ENCODE results near the gene CXCL12. TPM values are rescaled to one million over a fixed set of nuclear protein-coding genes. Genes with fewer than 3 reads are reported as not detected.

The CXCL12 gene
- polyA plus RNA-seq, 1 donor from 2014 or later = not detected

DNA sequence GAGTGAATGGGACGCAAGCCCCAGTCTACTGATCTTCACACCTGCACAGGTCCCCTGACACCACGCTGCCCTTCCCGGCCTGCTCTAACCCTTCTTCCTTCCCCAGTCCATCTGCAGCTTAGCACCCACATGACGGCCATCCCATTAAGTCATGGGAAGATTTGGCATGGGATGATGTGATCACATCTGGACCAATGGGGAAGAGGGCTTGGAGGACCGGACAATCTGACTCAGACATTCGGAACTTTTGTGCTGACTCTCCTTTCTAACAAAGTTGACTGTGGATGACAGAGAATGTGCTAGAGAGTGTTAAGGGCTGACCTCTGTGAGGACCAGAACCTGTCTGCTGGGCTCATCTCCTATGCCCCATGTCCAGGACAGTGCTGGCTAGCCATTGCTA is 15.6 kb downstream of the CXCL12 start:
- no peaks in the 10 kb centered on the region for H3K36me3 Mint-ChIP-seq
- peaks cover 0 to 2% (median 0%) of the 10 kb centered on the region in 3 donors for H3K4me1 Mint-ChIP-seq
- no peak overlapping the region for H3K27ac Mint-ChIP-seq
- peaks cover 4% of the 10 kb centered on the region for H3K27me3 Mint-ChIP-seq
- H3K9me3 Mint-ChIP-seq = no peaks in the 10 kb centered on the region
- no peak overlapping the region for H3K4me3 Mint-ChIP-seq

DNA sequence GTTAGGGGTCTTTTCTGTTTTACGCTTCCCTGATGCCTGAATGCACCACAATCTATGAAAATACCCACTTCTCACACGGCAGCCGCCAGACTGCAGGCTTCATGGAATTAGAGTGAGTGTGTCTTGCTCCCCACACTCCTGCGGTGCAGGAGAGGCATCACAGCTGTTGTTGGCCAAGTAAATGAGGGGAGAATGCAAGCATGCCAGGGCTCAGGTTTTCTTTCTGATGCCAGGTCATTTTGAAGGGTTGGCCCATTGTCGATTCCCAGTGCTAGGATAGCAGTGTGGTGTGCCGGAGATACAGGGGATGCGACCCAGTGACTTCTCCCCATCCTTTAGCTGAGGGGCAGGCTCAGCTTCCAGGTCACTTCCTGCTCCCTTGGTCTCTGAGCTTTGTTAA is 16.3 kb downstream of the CXCL12 start:
- H3K4me1 Mint-ChIP-seq = peaks cover 0 to 2% (median 0%) of the 10 kb centered on the region in 3 donors
- no peaks in the 10 kb centered on the region for H3K36me3 Mint-ChIP-seq
- H3K4me3 Mint-ChIP-seq = no peak overlapping the region
- H3K27ac Mint-ChIP-seq = no peak overlapping the region
- H3K27me3 Mint-ChIP-seq = peaks cover 4% of the 10 kb centered on the region
- no peaks in the 10 kb centered on the region for H3K9me3 Mint-ChIP-seq

DNA sequence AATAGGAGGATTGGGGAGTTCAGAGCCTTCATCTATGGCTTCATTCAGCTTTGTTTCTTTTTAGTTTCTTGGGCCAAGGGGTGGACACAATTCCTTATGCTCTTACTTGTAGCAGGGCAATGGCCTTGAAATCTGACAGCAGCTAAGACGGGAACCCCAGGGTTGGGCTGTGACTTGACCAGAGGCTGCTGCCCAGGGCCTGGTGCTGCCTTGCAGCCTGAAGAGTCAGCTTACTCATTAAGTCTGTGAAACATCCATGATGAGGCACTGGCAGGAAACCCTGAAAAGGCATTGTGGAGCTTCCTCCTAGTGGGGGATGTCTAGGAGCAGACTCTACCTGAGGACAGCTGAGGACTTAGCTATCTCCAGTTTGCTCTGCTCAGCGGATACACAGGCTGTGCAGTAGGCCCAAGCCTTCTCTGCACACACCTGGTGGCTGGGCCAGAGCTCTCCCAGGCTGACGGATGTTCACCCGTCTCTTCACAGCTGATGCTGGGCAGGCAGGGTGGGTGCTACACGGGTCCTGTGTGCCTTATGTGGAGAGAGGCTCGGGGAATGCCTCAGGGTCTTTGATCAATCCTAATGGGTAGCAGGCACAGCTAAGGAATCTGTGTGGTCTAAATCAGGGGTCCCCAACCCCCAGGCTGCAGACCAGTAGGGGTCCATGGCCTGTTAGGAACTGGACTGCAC is 17.8 kb downstream of the CXCL12 start:
- no peaks in the 10 kb centered on the region for H3K36me3 Mint-ChIP-seq
- H3K9me3 Mint-ChIP-seq = no peaks in the 10 kb centered on the region
- no peak overlapping the region for H3K27ac Mint-ChIP-seq
- peaks cover 4% of the 10 kb centered on the region for H3K27me3 Mint-ChIP-seq
- H3K4me1 Mint-ChIP-seq = peaks cover 0 to 2% (median 0%) of the 10 kb centered on the region in 3 donors
- no peak overlapping the region for H3K4me3 Mint-ChIP-seq

DNA sequence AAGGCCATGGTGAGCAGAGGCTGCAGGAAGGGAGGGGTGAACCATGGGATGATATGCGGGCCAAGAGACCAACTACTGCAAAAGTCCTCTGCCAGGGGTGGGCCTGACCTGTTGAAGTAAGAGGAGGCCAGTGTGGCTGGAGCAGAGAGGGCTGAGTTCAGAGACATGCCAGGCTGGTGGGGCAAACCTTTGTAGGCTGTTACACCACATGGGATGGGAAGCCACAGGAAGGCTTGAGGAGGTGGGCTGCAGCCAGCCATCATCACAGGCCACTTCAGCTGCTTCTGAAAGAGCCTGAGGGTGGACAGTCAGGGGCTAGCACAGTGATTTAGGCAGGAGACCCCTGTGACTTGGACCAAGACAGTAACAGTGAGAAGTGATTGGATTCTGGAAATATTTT is 20.3 kb downstream of the CXCL12 start:
- Mint-ChIP-seq H3K9me3 (no peaks in the 10 kb centered on the region), H3K27ac (no peak overlapping the region), H3K27me3 (peaks cover 5% of the 10 kb centered on the region), H3K36me3 (no peaks in the 10 kb centered on the region), H3K4me3 (no peak overlapping the region), H3K4me1 (peaks cover 0 to 2% (median 0%) of the 10 kb centered on the region in 3 donors)

DNA sequence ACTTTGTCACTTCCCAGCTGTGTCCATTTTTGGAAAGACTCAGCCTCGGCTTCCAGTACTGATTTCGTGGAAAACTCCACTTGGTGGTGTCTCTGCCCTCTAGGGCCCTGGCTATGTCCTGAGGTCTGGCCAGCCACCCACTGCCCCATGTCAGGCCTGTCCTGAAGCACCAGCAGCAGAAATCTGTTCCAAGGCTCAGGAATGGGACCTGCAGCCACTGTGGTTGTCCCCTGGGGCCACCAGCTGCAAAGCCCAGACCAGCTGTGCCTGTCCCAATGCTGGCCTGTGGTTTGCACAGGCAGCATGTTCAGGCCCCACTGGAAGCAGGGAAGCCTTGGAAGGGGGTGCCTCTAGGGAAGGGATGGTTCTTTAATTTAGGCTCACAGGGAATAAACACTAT is 21.2 kb downstream of the CXCL12 start:
- Mint-ChIP-seq H3K4me3 (no peak overlapping the region), H3K36me3 (no peaks in the 10 kb centered on the region), H3K4me1 (peaks cover 0 to 2% (median 0%) of the 10 kb centered on the region in 3 donors), H3K9me3 (no peaks in the 10 kb centered on the region), H3K27me3 (peaks cover 5% of the 10 kb centered on the region), H3K27ac (no peak overlapping the region)

DNA sequence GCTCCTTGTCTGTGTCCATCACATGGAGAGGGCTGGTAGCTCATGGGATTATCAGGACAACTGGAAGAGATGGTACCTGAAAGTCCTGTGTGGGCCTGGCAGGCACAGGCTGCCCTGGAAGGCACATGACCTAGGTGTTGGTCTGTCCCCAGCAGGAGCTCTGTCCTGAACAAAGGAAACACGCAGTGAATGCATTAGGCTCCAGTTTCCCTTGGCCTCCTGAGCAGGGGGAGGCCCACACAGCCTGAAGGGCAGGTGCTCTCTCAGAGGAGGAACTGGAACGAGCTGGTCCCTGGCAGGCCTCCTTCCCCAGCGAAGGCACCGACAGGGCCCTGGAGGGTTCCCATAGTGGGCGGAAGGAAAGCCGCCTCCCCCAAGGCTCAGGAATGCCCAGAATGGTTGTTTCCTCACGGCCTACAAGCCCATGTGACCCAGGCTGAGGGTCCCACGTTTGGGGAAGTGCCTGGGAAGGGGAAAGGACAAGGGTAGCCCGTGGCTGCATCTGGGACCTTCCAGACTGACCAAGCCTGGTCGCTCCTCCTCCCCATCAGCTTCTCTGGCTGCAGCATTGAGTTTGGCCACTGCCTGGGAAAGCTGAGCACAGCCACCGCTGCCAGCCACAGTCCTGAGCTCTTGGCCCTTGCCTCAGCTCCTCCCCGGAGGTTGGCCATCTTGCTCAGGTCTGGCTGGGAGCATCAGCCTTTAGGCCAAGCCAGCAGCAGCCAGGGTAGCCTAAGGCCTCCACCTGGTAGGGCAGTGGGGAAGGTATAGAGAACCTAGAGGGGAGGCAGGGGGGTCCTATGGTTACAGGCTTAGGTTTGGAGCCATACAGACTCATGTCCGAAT is 21.8 kb downstream of the CXCL12 start:
- Mint-ChIP-seq H3K27me3 (peaks cover 3% of the 10 kb centered on the region), H3K9me3 (no peaks in the 10 kb centered on the region), H3K27ac (no peak overlapping the region), H3K36me3 (no peaks in the 10 kb centered on the region), H3K4me1 (peaks cover 0 to 2% (median 0%) of the 10 kb centered on the region in 3 donors), H3K4me3 (no peak overlapping the region)

DNA sequence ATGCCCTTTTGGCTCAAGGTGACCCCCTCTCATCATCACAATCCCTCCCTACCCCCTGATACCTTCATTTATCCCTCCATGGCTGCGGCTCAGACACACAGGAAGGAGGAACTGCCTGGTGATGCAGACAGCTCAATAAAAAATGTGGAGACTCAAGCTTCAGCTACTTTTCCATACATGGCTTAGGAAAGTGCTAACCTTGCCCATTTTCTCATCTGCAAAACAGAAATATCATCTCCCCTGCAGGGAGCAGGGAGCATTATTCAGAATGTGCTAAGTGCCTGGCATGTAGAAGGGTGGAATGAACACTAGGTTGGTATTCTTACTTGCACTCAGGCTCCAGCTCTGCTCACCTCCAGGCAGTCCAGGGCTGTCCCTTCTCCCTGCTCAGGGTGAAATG is 23.8 kb downstream of the CXCL12 start:
- H3K27ac Mint-ChIP-seq = no peak overlapping the region
- H3K36me3 Mint-ChIP-seq = no peaks in the 10 kb centered on the region
- peaks cover 0 to 2% (median 0%) of the 10 kb centered on the region in 3 donors for H3K4me1 Mint-ChIP-seq
- H3K4me3 Mint-ChIP-seq = no peak overlapping the region
- no peaks in the 10 kb centered on the region for H3K9me3 Mint-ChIP-seq
- H3K27me3 Mint-ChIP-seq = peaks cover 4% of the 10 kb centered on the region

DNA sequence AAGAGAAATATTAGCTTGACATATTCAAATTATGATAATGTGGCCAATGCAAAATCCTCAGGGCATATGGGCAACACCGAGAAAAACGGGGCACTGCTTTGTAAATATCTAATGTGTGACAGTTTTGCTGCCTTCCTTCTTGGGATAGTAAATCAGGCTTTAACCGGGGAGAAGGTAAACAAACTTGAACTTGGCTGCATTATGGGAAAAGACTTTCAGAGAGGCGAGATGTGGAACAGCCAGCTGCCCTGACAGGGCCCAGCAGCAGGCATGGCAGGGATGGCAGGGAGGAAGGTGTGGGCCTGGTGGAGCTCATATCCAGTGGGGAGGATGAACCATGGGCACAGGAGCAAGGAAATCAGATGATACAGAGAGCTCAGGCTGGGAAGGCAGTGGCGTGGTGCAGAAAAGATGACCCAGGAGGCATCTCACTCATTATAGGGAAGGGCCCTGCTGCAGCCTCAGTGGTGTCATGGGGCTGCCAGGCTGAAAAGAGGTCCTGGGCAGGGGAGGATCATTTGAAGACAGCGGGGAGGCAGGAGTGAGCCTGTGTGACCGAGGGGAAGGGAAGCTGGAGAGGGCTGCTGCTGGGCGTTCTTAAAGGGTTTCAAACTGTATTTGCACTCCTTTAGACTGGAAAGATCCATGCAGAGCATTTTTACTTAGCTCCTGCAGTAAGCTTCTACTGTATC is 26.7 kb downstream of the CXCL12 start:
- Mint-ChIP-seq H3K9me3 (no peaks in the 10 kb centered on the region), H3K36me3 (no peaks in the 10 kb centered on the region), H3K4me1 (no peaks in the 10 kb centered on the region), H3K27me3 (peaks cover 3% of the 10 kb centered on the region), H3K27ac (no peak overlapping the region), H3K4me3 (no peak overlapping the region)

DNA sequence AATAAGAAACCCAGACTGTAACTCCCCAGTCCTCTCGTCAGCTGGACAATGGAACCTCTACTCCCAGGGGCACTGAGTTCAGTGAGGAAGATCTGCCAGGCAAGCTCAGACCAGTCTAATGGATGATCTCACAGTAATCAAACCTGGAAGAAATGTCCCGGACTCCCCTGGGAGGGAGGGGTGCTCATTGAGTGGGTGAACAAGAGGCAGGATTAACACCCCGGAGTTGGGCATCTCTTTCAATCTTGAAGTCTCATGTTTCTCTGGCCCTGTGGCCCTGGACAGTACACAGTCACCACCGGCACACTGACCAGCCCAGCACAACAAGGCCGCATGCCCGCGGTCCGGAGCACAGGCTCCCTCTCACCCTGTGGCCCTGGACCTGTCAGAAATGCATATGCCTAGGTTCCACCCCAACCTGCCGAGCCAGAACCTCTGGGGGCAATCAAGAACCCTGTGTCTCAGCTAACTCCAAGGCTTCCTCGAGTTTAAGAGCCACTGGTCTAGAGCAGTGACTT is 27.8 kb downstream of the CXCL12 start:
- Mint-ChIP-seq H3K4me1 (no peaks in the 10 kb centered on the region), H3K9me3 (no peaks in the 10 kb centered on the region), H3K27me3 (peaks cover 4% of the 10 kb centered on the region), H3K4me3 (no peak overlapping the region), H3K36me3 (no peaks in the 10 kb centered on the region), H3K27ac (no peak overlapping the region)

DNA sequence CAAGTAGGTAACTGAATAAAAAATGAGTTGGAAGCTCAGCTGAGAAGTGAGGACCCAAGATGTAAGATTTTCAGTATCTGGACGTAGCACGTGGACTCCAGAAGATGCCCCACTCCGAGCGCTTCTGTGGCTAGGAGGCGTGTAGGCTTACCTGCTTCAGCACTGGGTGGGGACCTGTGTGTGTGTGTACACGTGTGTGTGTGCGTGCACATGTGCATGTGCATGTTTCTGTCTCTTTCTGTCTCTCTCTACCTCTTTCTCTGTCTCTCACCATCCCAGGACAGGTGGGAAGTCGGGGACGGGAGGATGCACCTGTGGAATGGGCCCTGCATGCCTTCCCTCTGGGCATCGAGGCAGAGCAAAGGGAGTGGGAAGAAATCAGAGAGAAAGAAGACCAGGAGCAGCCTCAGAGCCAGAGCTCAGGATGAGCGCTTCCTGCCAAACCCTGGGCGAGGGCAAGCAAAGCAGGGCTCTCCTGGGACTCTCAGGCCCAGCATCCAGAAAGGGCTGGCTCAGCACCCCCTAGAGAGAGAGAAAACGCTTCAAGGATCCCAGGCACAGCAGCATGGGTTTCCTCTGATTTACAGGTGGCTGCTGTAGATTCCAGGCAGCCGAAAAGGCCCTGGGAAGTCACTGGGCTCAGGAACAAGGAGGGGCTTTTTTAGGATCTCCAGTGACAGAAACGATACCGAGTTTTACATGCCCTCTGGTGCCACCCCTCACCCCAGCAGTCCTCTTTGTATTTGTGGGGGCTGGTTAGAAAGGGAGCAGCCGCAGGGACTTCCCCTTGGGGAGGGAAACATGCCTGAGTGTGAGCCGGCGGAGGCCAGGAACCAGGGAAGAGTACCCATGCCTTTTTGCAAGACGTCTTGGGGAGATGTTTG is 28.5 kb downstream of the CXCL12 start:
- Mint-ChIP-seq H3K4me1 (no peaks in the 10 kb centered on the region), H3K27me3 (peaks cover 5% of the 10 kb centered on the region), H3K36me3 (no peaks in the 10 kb centered on the region), H3K4me3 (no peak overlapping the region), H3K27ac (no peak overlapping the region), H3K9me3 (no peaks in the 10 kb centered on the region)

DNA sequence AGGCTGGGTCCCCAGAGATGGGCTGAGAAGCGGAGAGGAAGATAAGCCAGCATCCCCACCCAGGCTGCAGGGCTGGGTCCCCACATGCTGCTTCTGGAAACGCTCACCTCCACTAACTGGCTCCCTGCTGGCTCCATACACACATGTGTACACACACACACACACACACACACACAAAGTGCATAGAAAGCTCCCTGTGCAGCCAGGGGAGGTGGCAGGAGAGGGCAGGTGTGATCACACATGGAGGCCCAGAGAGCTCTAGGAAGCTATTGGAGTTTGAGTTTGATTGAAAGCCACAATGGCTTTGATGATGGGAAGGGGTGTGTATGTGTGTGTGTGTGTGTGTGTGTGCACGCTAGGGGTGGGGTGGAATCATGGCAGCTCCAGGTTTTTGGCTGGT is 29.3 kb downstream of the CXCL12 start:
- Mint-ChIP-seq H3K27ac (no peak overlapping the region), H3K4me3 (no peak overlapping the region), H3K9me3 (peaks cover 0 to 1% (median 0%) of the 10 kb centered on the region in 3 donors), H3K4me1 (no peaks in the 10 kb centered on the region), H3K36me3 (no peaks in the 10 kb centered on the region), H3K27me3 (peaks cover 5% of the 10 kb centered on the region)

DNA sequence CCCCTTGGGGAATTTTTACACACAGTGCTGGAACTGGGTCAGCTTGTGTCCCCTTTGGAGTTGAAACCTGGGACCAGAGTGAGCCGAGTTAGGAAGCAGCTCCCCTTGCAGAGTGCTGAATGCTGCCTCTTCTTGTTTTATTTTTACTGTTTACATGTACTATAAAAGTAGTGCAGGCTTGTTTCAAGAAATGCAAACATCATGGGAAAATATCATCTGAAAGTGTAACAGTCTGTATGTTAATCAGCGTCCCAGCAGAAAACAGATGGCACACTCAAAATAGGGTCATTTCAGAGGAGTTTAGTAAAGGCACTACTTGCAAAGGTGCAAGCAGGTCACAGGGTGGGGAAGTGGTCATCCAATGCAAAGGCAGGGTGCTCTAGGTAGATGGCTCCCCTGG is 30.1 kb downstream of the CXCL12 start:
- H3K36me3 Mint-ChIP-seq = no peaks in the 10 kb centered on the region
- H3K4me3 Mint-ChIP-seq = no peak overlapping the region
- no peaks in the 10 kb centered on the region for H3K4me1 Mint-ChIP-seq
- no peak overlapping the region for H3K27ac Mint-ChIP-seq
- H3K9me3 Mint-ChIP-seq = peaks cover 0 to 1% (median 0%) of the 10 kb centered on the region in 3 donors
- H3K27me3 Mint-ChIP-seq = peaks cover 3% of the 10 kb centered on the region

DNA sequence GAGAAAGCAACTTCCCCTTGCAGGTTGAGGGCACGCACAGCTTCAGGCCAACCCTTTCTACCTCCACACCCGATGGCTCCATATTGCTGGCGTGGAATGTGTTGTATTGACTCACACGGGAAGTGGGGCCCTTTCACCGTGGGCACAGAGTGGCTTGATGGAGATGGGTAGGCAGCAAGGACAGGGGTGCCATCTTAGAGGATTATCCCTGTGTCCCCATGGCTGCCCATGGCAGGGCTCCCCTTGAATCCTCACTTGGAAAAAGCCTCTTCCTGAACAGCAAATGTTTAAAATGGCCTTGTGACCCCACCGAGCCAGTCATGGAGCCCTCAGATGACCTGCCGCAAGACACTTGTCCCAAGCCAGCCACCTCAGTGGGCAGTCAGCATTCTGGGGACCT is 31.2 kb downstream of the CXCL12 start:
- Mint-ChIP-seq H3K27ac (no peak overlapping the region), H3K27me3 (peaks cover 3% of the 10 kb centered on the region), H3K36me3 (no peaks in the 10 kb centered on the region), H3K4me1 (no peaks in the 10 kb centered on the region), H3K4me3 (no peak overlapping the region), H3K9me3 (peaks cover 0 to 1% (median 0%) of the 10 kb centered on the region in 3 donors)

DNA sequence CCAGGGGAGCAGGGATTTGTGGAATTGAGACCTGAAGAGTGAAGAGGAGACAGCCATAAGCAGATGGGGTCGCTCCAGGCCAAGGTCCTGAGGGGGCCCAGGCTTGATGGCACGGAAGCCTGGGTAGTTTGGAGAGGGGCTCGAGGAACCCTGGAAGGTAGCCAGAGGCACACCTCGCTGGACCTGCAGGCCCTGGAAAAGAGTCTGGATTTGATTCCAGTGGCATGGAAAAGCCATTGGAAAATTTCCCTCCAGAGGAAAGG is 31.8 kb downstream of the CXCL12 start:
- H3K4me3 Mint-ChIP-seq = no peak overlapping the region
- H3K27me3 Mint-ChIP-seq = peaks cover 3% of the 10 kb centered on the region
- H3K9me3 Mint-ChIP-seq = peaks cover 0 to 1% (median 0%) of the 10 kb centered on the region in 3 donors
- no peaks in the 10 kb centered on the region for H3K36me3 Mint-ChIP-seq
- H3K27ac Mint-ChIP-seq = no peak overlapping the region
- no peaks in the 10 kb centered on the region for H3K4me1 Mint-ChIP-seq
